Tibial artery (tissue), 4 donors: ENCODE measurements around the gene FBN2.

Experiments
- DNase-seq, 2 donors: peaks; one replicate each; pipeline ENCODE4 v3.0.0-alpha.2; 2019
- H3K27ac ChIP-seq, 2 donors: fragments of 200-600 bp; sonication (generic) in 1 of 2; 1 replicate in 1 of 2; 2 replicates in 1 of 2; pipeline ENCODE4 v1.5.1; 2018 to 2019; ENCODE audit warnings: mild to moderate bottlenecking in 1 of 2
- H3K27me3 ChIP-seq, 2 donors: fragments of 200-600 bp; sonication (generic) in 1 of 2; one replicate each; pipeline versions ENCODE4 v1.5.1 to v1.6.0; 2016 to 2019
- H3K36me3 ChIP-seq, 3 donors: fragments of 200-600 bp; sonication (generic) in 2 of 3; one replicate each; pipeline ENCODE4 v1.5.1; 2016 to 2019; ENCODE audit warnings: mild to moderate bottlenecking in 2 of 3
- H3K4me1 ChIP-seq, 4 donors: fragments of 200-600 bp; sonication (generic) in 2 of 4; 1 replicate in 3 of 4; 2 replicates in 1 of 4; pipeline ENCODE4 v1.5.1; 2016 to 2019
- H3K4me3 ChIP-seq, 2 donors: fragments of 200-600 bp; sonication (generic) in 1 of 2; 1 replicate in 1 of 2; 2 replicates in 1 of 2; pipeline ENCODE4 v1.5.1; 2018 to 2019; ENCODE audit warnings: mild to moderate bottlenecking in 2 of 2
- H3K9me3 ChIP-seq, 3 donors: fragments of 200-600 bp; sonication (generic) in 1 of 3; one replicate each; pipeline ENCODE4 v1.5.1; 2016 to 2019
- CTCF ChIP-seq, 2 experiments: fragments of 200-600 bp in 1 of 2; fragments of 450-650 bp in 1 of 2; IDR thresholded peaks; one replicate each; pipeline ENCODE4 v1.5.1; 2017 to 2019; ENCODE audit warnings: antibody characterized with exemption in 2 of 2, mild to moderate bottlenecking in 1 of 2, moderate library complexity in 1 of 2
- intact Hi-C: fragments of 100-400 bp; cut with DNase I; formaldehyde crosslinking; loops from one replicate; pipeline ENCODE4 v1.15.0; 2023; ENCODE audit warnings: low total_unique reads

The FBN2 gene

GRCh38 chr5:128241051-128241695 is 296.9 kb downstream of the FBN2 start:
- DNase-seq, result no peak
- H3K4me3 ChIP-seq, result no peak overlapping the region
- no peak for TF ChIP-seq CTCF (IDR thresholded peaks at IDR 0.05)
- intact Hi-C loops, result no loop called here
- no peak overlapping the region for H3K27ac ChIP-seq
- no peaks in the 10 kb centered on the region for H3K4me1 ChIP-seq
- no peaks in the 10 kb centered on the region for H3K9me3 ChIP-seq
- no peaks in the 10 kb centered on the region for H3K27me3 ChIP-seq
- H3K36me3 ChIP-seq, result no peaks in the 10 kb centered on the region

- no peaks in the 10 kb centered on the region for H3K36me3 ChIP-seq
- H3K9me3 ChIP-seq, result no peaks in the 10 kb centered on the region
- no peak overlapping the region for H3K4me3 ChIP-seq
- no peak for TF ChIP-seq CTCF (IDR thresholded peaks at IDR 0.05)
- DNase-seq, result no peak
- no peaks in the 10 kb centered on the region for H3K4me1 ChIP-seq
- H3K27ac ChIP-seq, result no peak overlapping the region
- intact Hi-C loops, result no loop called here
- H3K27me3 ChIP-seq, result no peaks in the 10 kb centered on the region
Measured at GRCh38 chr5:128237546-128237945, 300.5 kb downstream of the FBN2 start.

GRCh38 chr5:128237000-128237399 is 301.0 kb downstream of the FBN2 start:
- no peak for TF ChIP-seq CTCF (IDR thresholded peaks at IDR 0.05)
- H3K27ac ChIP-seq, result no peak overlapping the region
- H3K36me3 ChIP-seq, result no peaks in the 10 kb centered on the region
- no peaks in the 10 kb centered on the region for H3K4me1 ChIP-seq
- intact Hi-C loops, result no loop called here
- H3K9me3 ChIP-seq, result no peaks in the 10 kb centered on the region
- H3K4me3 ChIP-seq, result no peak overlapping the region
- H3K27me3 ChIP-seq, result no peaks in the 10 kb centered on the region
- no peak for DNase-seq

GRCh38 chr5:128236334-128236733 is 301.7 kb downstream of the FBN2 start:
- Histone ChIP-seq H3K9me3 (no peaks in the 10 kb centered on the region), H3K4me1 (no peaks in the 10 kb centered on the region), H3K36me3 (no peaks in the 10 kb centered on the region), H3K27ac (no peak overlapping the region), H3K4me3 (no peak overlapping the region), H3K27me3 (no peaks in the 10 kb centered on the region)
- intact Hi-C loops, result no loop called here
- no peak for TF ChIP-seq CTCF (IDR thresholded peaks at IDR 0.05)
- no peak for DNase-seq

- Histone ChIP-seq H3K27ac (no peak overlapping the region), H3K4me3 (no peak overlapping the region), H3K4me1 (no peaks in the 10 kb centered on the region), H3K9me3 (no peaks in the 10 kb centered on the region), H3K36me3 (no peaks in the 10 kb centered on the region), H3K27me3 (no peaks in the 10 kb centered on the region)
- no peak for TF ChIP-seq CTCF (IDR thresholded peaks at IDR 0.05)
- intact Hi-C loops, result no loop called here
- no peak for DNase-seq
Measured at GRCh38 chr5:128234928-128235641, 303.0 kb downstream of the FBN2 start.
